Activated T-helper 9 cell treated with anti-CD3 and anti-CD28 coated beads, Interleukin-2, amount 50 U/mL, for 16 hours (primary cell): ENCODE data around the gene GNAI3.
A peak's percentile ranks its signal among the peaks of the same experiment; 100 is the strongest.

Source experiments
- DNase-seq: peaks from one replicate; pipeline ENCODE4 v3.0.0-alpha.2; 2020; ENCODE audit warnings: low read depth

Gene GNAI3

GRCh38 chr1:109664671-109665070 lies 116.3 kb downstream of the GNAI3 start:
- no peak for DNase-seq

GRCh38 chr1:109667452-109668122 lies 119.2 kb downstream of the GNAI3 start, which contains the start of gene GSTM2:
Gene GSTM2, plus strand, starts transcription at chr1:109668057. Its CDS starts 59 bp downstream, at chr1:109668116.
- peak; percentile 76 for DNase-seq
